HepG2 (cell line): Measurements from ENCODE around the gene ARMC8. TPM values are rescaled to one million over a fixed set of nuclear protein-coding genes. Genes with fewer than 3 reads are reported as not detected.

ENCODE experiments used
- ATAC-seq: fragments of 200-7000 bp; cut with Tn5 transposase; 3 replicates; pipeline ENCODE4 v1.9.1; 2020; ENCODE audit warnings: mild to moderate bottlenecking, moderate library complexity
- BruUV-seq: library from RNA; stranded (reverse); fragments of 400-500 nt; replicated peaks from 2 replicates; lab custom pipeline; 2021; lab: Mats Ljungman, UMichigan
- CTCF ChIA-PET: fragments of 300-600 bp; formaldehyde crosslinking; extraction: SDS; loops from one replicate; lab custom pipeline; 2021; ENCODE audit warnings: low total read pairs, inconsistent platforms, low intra/inter-chr PET ratio; lab: Yijun Ruan, JAX
- POLR2A ChIA-PET: fragments of 350-600 bp; sonication (Branson Sonifier 250); formaldehyde crosslinking; loops from one replicate; lab custom pipeline; 2020; ENCODE audit warnings: antibody characterized with exemption, inconsistent platforms; lab: Yijun Ruan, JAX
- DNase-seq: peaks from one replicate; pipeline ENCODE4 v3.0.0-alpha.2; 2015; ENCODE audit warnings: low spot score
- FAIRE-seq: peaks from 3 replicates; lab custom pipeline; 2011; peaks lifted over from hg19 to GRCh38; lab: Jason Lieb, UNC
- H2AFZ ChIP-seq: one replicate; pipeline ENCODE4 v1.6.1; 2011; ENCODE audit warnings: low read length, inconsistent platforms
- H3K27ac ChIP-seq: fragments of 300-600 bp; 3 replicates; pipeline ENCODE4 v1.8.0; 2011; ENCODE audit warnings: mixed run types, mild to moderate bottlenecking, mixed read lengths, low read length, inconsistent platforms; ENCODE audit not compliant: insufficient read depth; ENCODE audit errors: extremely low read length
- H3K27me3 ChIP-seq, 2 experiments: fragments of 200-600 bp in 1 of 2; 2 replicates in 1 of 2; 3 replicates in 1 of 2; pipeline versions ENCODE4 v1.6.0 to v1.8.0; 2011; ENCODE audit warnings: low read length in 2 of 2, mild to moderate bottlenecking in 2 of 2, moderate library complexity in 2 of 2, inconsistent platforms in 1 of 2; ENCODE audit not compliant: insufficient read depth in 2 of 2, control insufficient read depth in 1 of 2
- H3K36me3 ChIP-seq, 2 experiments: fragments of 200-600 bp in 1 of 2; replicated peaks in 1 of 2; 2 replicates in 1 of 2; 3 replicates in 1 of 2; pipeline versions ENCODE4 v1.5.1 to v1.8.0; 2011; ENCODE audit warnings: low read length in 2 of 2, inconsistent platforms in 1 of 2; ENCODE audit not compliant: insufficient read depth in 2 of 2, control insufficient read depth in 1 of 2
- H3K4me1 ChIP-seq: 2 replicates; pipeline ENCODE4 v1.5.1; 2012; ENCODE audit warnings: low read length, inconsistent platforms; ENCODE audit not compliant: insufficient read depth
- H3K4me2 ChIP-seq: 2 replicates; pipeline ENCODE4 v1.6.0; 2011; ENCODE audit warnings: low read depth, low read length, inconsistent platforms
- H3K4me3 ChIP-seq, 3 experiments: fragments of 200-600 bp in 1 of 3; sonication (generic), shearing (Covaris generic) in 1 of 3; replicated peaks in 1 of 3; 2 replicates each; pipeline ENCODE4 v1.5.1; 2011 to 2016; ENCODE audit warnings: low read length in 3 of 3, inconsistent platforms in 2 of 3, low read depth in 2 of 3, mild to moderate bottlenecking in 2 of 3, control low read depth in 1 of 3, mixed read lengths in 1 of 3; ENCODE audit not compliant: insufficient read depth in 1 of 3
- H3K79me2 ChIP-seq: one replicate; pipeline ENCODE4 v1.6.1; 2011; ENCODE audit warnings: low read length, inconsistent platforms; ENCODE audit not compliant: insufficient read depth
- H3K9ac ChIP-seq: 2 replicates; pipeline ENCODE4 v1.6.0; 2011; ENCODE audit warnings: mild to moderate bottlenecking, low read depth, low read length, inconsistent platforms; ENCODE audit not compliant: insufficient read depth
- H3K9me3 ChIP-seq: 2 replicates; pipeline ENCODE4 v1.5.1; 2012; ENCODE audit warnings: mild to moderate bottlenecking, low read length
- H4K20me1 ChIP-seq: 2 replicates; pipeline ENCODE4 v1.6.0; 2011; ENCODE audit warnings: inconsistent platforms, mild to moderate bottlenecking, low read length, moderate library complexity; ENCODE audit not compliant: insufficient read depth
- JDP2 ChIP-seq: sonication (generic); formaldehyde crosslinking; IDR thresholded peaks from 2 replicates; pipeline ENCODE4 v1.8.1; 2022; ENCODE audit warnings: missing genetic modification reagents, borderline replicate concordance
- KDM6A ChIP-seq: IDR thresholded peaks from 2 replicates; pipeline ENCODE4 v1.6.1; 2016; ENCODE audit warnings: low read depth
- ZBTB7B ChIP-seq: sonication (generic); formaldehyde crosslinking; IDR thresholded peaks from 2 replicates; pipeline ENCODE4 v1.4.0; 2020; ENCODE audit warnings: missing genetic modification reagents
- WGBS: methylation state at CpG from one replicate; pipeline ENCODE4 v1.1.6; 2017; ENCODE audit warnings: low lambda C conversion rate; 5-methylcytosine and 5-hydroxymethylcytosine counted together
- in situ Hi-C: cut with HindIII; loops from 2 replicates; pipeline ENCODE4 v1.10.0; 2017; ENCODE audit warnings: low pct_unique_long_range_greater_than_20kb; ENCODE audit not compliant: extremely low pct_ligation_motif_present
- intact Hi-C: fragments of 100-400 bp; cut with micrococcal nuclease; formaldehyde crosslinking; loops from one replicate; pipeline ENCODE4 v1.10.0; 2022; ENCODE audit not compliant: unreplicated experiment
- polyA plus RNA-seq, 8 experiments: library from polyadenylated mRNA; depleted of rRNA in 3 of 8; stranded (reverse) in 7 of 8; unstranded in 1 of 8; fragments of >200 nt; fragmentation: Illumina TruSeq in 4 of 8; extraction: Trizol in 4 of 8; gene quantifications; 2 replicates each; pipeline versions ENCODE4 v1.2.1 to v1.2.3, GENCODE V29; 2011 to 2016; ENCODE audit warnings: low read depth in 4 of 8, missing spikeins in 1 of 8, mixed read lengths in 1 of 8; ENCODE audit not compliant: insufficient read depth in 1 of 8
- total RNA-seq, 5 experiments: library from RNA; depleted of rRNA; stranded (reverse); fragments of >200 nt; fragmentation: Illumina TruSeq; extraction: Trizol; gene quantifications; 2 replicates each; pipeline ENCODE4 v1.2.3, GENCODE V29; 2016; ENCODE audit warnings: low read depth in 1 of 5
- TF ChIP-seq, protein P1 (sequence below): IDR thresholded peaks from 2 replicates; pipeline ENCODE4 v1.6.1; 2018; ENCODE audit warnings: missing genetic modification reagents, mild to moderate bottlenecking, missing compliant biosample characterization
- TF ChIP-seq, protein P2 (sequence below), 2 experiments: IDR thresholded peaks; 2 replicates each; pipeline ENCODE4 v1.6.1; 2011 to 2012; ENCODE audit warnings: low read length in 2 of 2, borderline replicate concordance in 1 of 2, low read depth in 1 of 2, mild to moderate bottlenecking in 1 of 2, moderate library complexity in 1 of 2

The ARMC8 gene
- total and polyA plus RNA-seq, 2 of the 13 experiments (the other 11 are each of a cell fraction or from before 2014, with no cell fraction given), result 38.9 to 55.3 TPM

DNA sequence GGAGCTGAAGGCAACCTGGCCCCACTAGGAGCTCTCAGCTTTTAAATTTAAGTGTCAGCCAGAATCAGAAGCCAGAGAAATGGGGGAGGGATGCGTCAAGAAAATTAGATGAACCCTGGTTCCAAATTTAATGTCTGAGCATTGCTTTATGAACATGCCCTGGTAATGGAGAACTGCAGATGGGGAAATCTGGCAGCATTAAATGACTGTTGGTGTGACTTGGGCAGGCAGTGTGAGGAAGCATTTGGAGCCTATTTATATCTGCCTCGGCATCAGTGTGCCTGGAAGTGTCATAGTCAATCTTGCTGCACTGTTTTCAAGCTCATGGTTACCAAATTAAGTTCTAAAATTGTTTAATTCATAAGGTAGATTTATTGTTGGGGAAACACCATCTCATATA is 113.5 kb downstream of the ARMC8 start:
- no peak for FAIRE-seq
- CTCF ChIA-PET, result no interaction called here
- in situ Hi-C loops, result no loop called here
- no peaks in the 10 kb centered on the region for H3K4me1 ChIP-seq
- H3K79me2 ChIP-seq, result no peaks in the 10 kb centered on the region
- peaks cover 0 to 5% of the 10 kb centered on the region in 2 experiments; a peak in 2 of 5 replicates for H3K36me3 ChIP-seq
- no peaks in the 10 kb centered on the region for H3K9me3 ChIP-seq
- TF ChIP-seq, protein P1, sequence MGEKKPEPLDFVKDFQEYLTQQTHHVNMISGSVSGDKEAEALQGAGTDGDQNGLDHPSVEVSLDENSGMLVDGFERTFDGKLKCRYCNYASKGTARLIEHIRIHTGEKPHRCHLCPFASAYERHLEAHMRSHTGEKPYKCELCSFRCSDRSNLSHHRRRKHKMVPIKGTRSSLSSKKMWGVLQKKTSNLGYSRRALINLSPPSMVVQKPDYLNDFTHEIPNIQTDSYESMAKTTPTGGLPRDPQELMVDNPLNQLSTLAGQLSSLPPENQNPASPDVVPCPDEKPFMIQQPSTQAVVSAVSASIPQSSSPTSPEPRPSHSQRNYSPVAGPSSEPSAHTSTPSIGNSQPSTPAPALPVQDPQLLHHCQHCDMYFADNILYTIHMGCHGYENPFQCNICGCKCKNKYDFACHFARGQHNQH, result no peak
- TF ChIP-seq, protein P2, sequence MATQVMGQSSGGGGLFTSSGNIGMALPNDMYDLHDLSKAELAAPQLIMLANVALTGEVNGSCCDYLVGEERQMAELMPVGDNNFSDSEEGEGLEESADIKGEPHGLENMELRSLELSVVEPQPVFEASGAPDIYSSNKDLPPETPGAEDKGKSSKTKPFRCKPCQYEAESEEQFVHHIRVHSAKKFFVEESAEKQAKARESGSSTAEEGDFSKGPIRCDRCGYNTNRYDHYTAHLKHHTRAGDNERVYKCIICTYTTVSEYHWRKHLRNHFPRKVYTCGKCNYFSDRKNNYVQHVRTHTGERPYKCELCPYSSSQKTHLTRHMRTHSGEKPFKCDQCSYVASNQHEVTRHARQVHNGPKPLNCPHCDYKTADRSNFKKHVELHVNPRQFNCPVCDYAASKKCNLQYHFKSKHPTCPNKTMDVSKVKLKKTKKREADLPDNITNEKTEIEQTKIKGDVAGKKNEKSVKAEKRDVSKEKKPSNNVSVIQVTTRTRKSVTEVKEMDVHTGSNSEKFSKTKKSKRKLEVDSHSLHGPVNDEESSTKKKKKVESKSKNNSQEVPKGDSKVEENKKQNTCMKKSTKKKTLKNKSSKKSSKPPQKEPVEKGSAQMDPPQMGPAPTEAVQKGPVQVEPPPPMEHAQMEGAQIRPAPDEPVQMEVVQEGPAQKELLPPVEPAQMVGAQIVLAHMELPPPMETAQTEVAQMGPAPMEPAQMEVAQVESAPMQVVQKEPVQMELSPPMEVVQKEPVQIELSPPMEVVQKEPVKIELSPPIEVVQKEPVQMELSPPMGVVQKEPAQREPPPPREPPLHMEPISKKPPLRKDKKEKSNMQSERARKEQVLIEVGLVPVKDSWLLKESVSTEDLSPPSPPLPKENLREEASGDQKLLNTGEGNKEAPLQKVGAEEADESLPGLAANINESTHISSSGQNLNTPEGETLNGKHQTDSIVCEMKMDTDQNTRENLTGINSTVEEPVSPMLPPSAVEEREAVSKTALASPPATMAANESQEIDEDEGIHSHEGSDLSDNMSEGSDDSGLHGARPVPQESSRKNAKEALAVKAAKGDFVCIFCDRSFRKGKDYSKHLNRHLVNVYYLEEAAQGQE (IDR thresholded peaks at IDR 0.05; ENCODE audit: borderline replicate concordance in 1 of 2, low read depth in 1 of 2, low read length in 2 of 2), result no peak
- no peak for TF ChIP-seq ZBTB7B
- TF ChIP-seq KDM6A, result no peak
- no peak for TF ChIP-seq JDP2 (CRISPR knock-in tag)
- H3K27me3 ChIP-seq, result no peaks in the 10 kb centered on the region
- no peak overlapping the region for H3K9ac ChIP-seq
- H2AFZ ChIP-seq, result no peak overlapping the region
- intact Hi-C loops, result no loop called here
- no TSS peak for BruUV-seq
- H3K27ac ChIP-seq, result no peak overlapping the region
- H3K4me3 ChIP-seq, result no peak overlapping the region
- 85% methylated on average over 2 of the region's 2 CpGs for WGBS
- POLR2A ChIA-PET, result no interaction called here
- no peak overlapping the region for H3K4me2 ChIP-seq
- no peak for DNase-seq
- ATAC-seq, result no peak
- no peaks in the 10 kb centered on the region for H4K20me1 ChIP-seq
